Esophagus squamous epithelium (tissue), 4 donors: Measurements from ENCODE around the gene CEP164.

ENCODE experiments used
- CTCF ChIP-seq, 6 experiments: fragments of 450-650 bp in 4 of 6; fragments of 200-600 bp in 2 of 6; sonication (generic) in 2 of 6; IDR thresholded peaks; one replicate each; pipeline ENCODE4 v1.5.1; 2016 to 2019; ENCODE audit warnings: antibody characterized with exemption in 6 of 6, mild to moderate bottlenecking in 4 of 6, moderate library complexity in 4 of 6
- POLR2A ChIP-seq, 4 donors: fragments of 450-650 bp; IDR thresholded peaks; one replicate each; pipeline ENCODE4 v1.6.1; 2017; ENCODE audit warnings: antibody characterized with exemption in 4 of 4, mild to moderate bottlenecking in 4 of 4, moderate library complexity in 3 of 4

GRCh38 chr11:117442049-117442868 lies 114.6 kb downstream of the CEP164 start:
- no peak for TF ChIP-seq CTCF (IDR thresholded peaks at IDR 0.05)
- no peak for TF ChIP-seq POLR2A (IDR thresholded peaks at IDR 0.05)
